ENCODE results near the gene CDC40.

DNA sequence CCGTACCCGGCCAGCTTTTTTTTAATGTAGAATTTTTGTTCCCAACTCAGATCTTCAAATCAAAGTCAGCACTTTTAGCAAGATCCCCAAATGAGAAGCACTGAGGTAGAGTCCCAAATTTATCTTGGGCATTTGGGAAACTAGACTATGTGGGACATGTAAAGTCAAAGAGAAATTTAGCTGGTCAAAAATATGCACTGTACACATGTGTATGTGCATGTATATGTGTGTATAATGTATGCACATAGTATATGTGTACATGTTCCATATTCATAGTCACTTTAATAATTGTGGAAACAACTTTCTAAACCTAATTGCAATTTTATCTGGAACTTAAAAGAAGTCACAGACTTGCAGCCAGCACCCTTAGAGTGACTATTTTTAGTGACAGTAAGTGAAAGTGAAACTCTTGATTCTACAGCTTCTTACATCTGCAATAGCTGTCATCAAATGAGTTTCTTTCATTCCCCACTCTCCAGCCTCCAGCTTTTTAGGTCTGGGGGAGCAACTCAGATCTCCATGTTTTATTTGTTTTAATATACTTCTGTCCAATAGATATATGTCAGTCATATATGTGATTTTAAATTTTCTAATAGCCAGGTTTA lies 53.6 kb downstream of the CDC40 start:
- TF ChIP-seq POLR2A (IDR thresholded peaks at IDR 0.05) (no peak), EP300 (IDR thresholded peaks at IDR 0.05) (no peak)
- TF ChIP-seq, protein P1, sequence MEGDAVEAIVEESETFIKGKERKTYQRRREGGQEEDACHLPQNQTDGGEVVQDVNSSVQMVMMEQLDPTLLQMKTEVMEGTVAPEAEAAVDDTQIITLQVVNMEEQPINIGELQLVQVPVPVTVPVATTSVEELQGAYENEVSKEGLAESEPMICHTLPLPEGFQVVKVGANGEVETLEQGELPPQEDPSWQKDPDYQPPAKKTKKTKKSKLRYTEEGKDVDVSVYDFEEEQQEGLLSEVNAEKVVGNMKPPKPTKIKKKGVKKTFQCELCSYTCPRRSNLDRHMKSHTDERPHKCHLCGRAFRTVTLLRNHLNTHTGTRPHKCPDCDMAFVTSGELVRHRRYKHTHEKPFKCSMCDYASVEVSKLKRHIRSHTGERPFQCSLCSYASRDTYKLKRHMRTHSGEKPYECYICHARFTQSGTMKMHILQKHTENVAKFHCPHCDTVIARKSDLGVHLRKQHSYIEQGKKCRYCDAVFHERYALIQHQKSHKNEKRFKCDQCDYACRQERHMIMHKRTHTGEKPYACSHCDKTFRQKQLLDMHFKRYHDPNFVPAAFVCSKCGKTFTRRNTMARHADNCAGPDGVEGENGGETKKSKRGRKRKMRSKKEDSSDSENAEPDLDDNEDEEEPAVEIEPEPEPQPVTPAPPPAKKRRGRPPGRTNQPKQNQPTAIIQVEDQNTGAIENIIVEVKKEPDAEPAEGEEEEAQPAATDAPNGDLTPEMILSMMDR (IDR thresholded peaks at IDR 0.05) = no peak

Measured in tibial nerve (tissue), 4 donors.